Esophagus muscularis mucosa (tissue), 4 donors: Measurements from ENCODE around the gene PTPRN2. TPM values are rescaled to one million over a fixed set of nuclear protein-coding genes. Genes with fewer than 3 reads are reported as not detected.

Experiments
- DNase-seq: peaks from one replicate; pipeline ENCODE4 v3.0.0-alpha.2; 2017; ENCODE audit errors: extremely low spot score
- H3K27ac ChIP-seq, 4 donors: fragments of 200-600 bp; sonication (generic); replicated peaks in 1 of 4; 1 replicate in 3 of 4; 2 replicates in 1 of 4; pipeline ENCODE4 v1.5.1; 2016 to 2019; ENCODE audit warnings: mild to moderate bottlenecking in 1 of 4
- H3K27me3 ChIP-seq, 4 donors: fragments of 200-600 bp; sonication (generic); one replicate each; pipeline versions ENCODE4 v1.5.1 to v1.6.0; 2016 to 2019
- H3K36me3 ChIP-seq, 4 donors: fragments of 200-600 bp; sonication (generic); one replicate each; pipeline ENCODE4 v1.5.1; 2016 to 2019
- H3K4me1 ChIP-seq, 4 donors: fragments of 200-600 bp; sonication (generic); one replicate each; pipeline ENCODE4 v1.5.1; 2016 to 2019
- H3K4me3 ChIP-seq, 4 donors: fragments of 200-600 bp; sonication (generic); 1 replicate in 2 of 4; 2 replicates in 2 of 4; pipeline ENCODE4 v1.5.1; 2016 to 2019; ENCODE audit warnings: mild to moderate bottlenecking in 4 of 4, moderate library complexity in 1 of 4
- H3K9me3 ChIP-seq, 4 donors: fragments of 200-600 bp; sonication (generic); 1 replicate in 3 of 4; 2 replicates in 1 of 4; pipeline ENCODE4 v1.5.1; 2016 to 2019
- CTCF ChIP-seq, 3 experiments: fragments of 200-600 bp in 2 of 3; fragments of 450-650 bp in 1 of 3; sonication (generic) in 2 of 3; IDR thresholded peaks; one replicate each; pipeline ENCODE4 v1.5.1; 2017 to 2019; ENCODE audit warnings: antibody characterized with exemption in 3 of 3, mild to moderate bottlenecking in 2 of 3, moderate library complexity in 1 of 3
- EP300 ChIP-seq: sonication (generic); formaldehyde crosslinking; IDR thresholded peaks from one replicate; pipeline ENCODE4 v1.6.1; 2017; ENCODE audit warnings: antibody characterized with exemption
- POLR2A ChIP-seq: fragments of 450-650 bp; IDR thresholded peaks from one replicate; pipeline ENCODE4 v1.6.1; 2017; ENCODE audit warnings: antibody characterized with exemption, moderate library complexity, mild to moderate bottlenecking, low read depth
- POLR2AphosphoS5 ChIP-seq, 2 donors: sonication (generic); formaldehyde crosslinking; IDR thresholded peaks; one replicate each; pipeline ENCODE4 v1.6.1; 2017; ENCODE audit warnings: antibody characterized with exemption in 2 of 2
- WGBS: methylation state at CpG from one replicate; pipeline ENCODE4 v1.1.5; 2018; 5-methylcytosine and 5-hydroxymethylcytosine counted together
- intact Hi-C: fragments of 100-400 bp; cut with DNase I; formaldehyde crosslinking; loops from one replicate; pipeline ENCODE4 v1.15.1; 2023
- total RNA-seq, 4 donors: library from RNA; depleted of rRNA; stranded (reverse); fragments of >200 nt; gene quantifications; one replicate each; pipeline versions ENCODE4 v1.1.0 to v1.2.1, GENCODE V29; 2016

PTPRN2 gene
- total RNA-seq, 4 donors from 2014 or later = 2.1 to 3.1 (median 3.1) TPM

- Histone ChIP-seq H3K4me1 (no peaks in the 10 kb centered on the region), H3K27me3 (peaks cover 0 to under 1% (median 0%) of the 10 kb centered on the region in 4 donors), H3K4me3 (no peak overlapping the region), H3K27ac (no peak overlapping the region), H3K36me3 (no peaks in the 10 kb centered on the region), H3K9me3 (no peaks in the 10 kb centered on the region)
- WGBS = 89% methylated on average over 18 of the region's 32 CpGs
- intact Hi-C loops = no loop called here
- no peak for DNase-seq
- TF ChIP-seq CTCF (IDR thresholded peaks at IDR 0.05) = no peak
Measured at GRCh38 chr7:157652954-157653826, 934.4 kb downstream of the PTPRN2 start.

- H3K4me3 ChIP-seq = no peak overlapping the region
- no peak for TF ChIP-seq POLR2AphosphoS5 (IDR thresholded peaks at IDR 0.05)
- TF ChIP-seq POLR2A = no peak
- TF ChIP-seq EP300 = no peak
- TF ChIP-seq CTCF (IDR thresholded peaks at IDR 0.05) = no peak
- intact Hi-C loops = no loop called here
Measured at GRCh38 chr7:157652161-157652953, 935.3 kb downstream of the PTPRN2 start.

GRCh38 chr7:157651366-157652160, 936.1 kb downstream of the PTPRN2 start:
- no peak for DNase-seq
- no peaks in the 10 kb centered on the region for H3K36me3 ChIP-seq
- H3K4me3 ChIP-seq = no peak overlapping the region
- H3K9me3 ChIP-seq = no peaks in the 10 kb centered on the region
- H3K27ac ChIP-seq = no peak overlapping the region
- 85% methylated on average over 28 of the region's 28 CpGs for WGBS
- no peaks in the 10 kb centered on the region for H3K27me3 ChIP-seq
- TF ChIP-seq EP300 = no peak
- no peak for TF ChIP-seq POLR2A
- TF ChIP-seq POLR2AphosphoS5 (IDR thresholded peaks at IDR 0.05) = no peak
- no peak for TF ChIP-seq CTCF (IDR thresholded peaks at IDR 0.05)
- no peaks in the 10 kb centered on the region for H3K4me1 ChIP-seq
- intact Hi-C loops = no loop called here

More at GRCh38 chr7:157652161-157652953, 935.3 kb downstream of the PTPRN2 start:
- no peaks in the 10 kb centered on the region for H3K4me1 ChIP-seq
- H3K27me3 ChIP-seq = no peaks in the 10 kb centered on the region
- 93% methylated on average over 13 of the region's 18 CpGs for WGBS
- H3K27ac ChIP-seq = no peak overlapping the region
- no peaks in the 10 kb centered on the region for H3K36me3 ChIP-seq
- H3K9me3 ChIP-seq = no peaks in the 10 kb centered on the region
- no peak for DNase-seq

GRCh38 chr7:157650801-157651200, 936.8 kb downstream of the PTPRN2 start:
- H3K27ac ChIP-seq = no peak overlapping the region
- H3K9me3 ChIP-seq = no peaks in the 10 kb centered on the region
- no peaks in the 10 kb centered on the region for H3K27me3 ChIP-seq
- H3K4me1 ChIP-seq = no peaks in the 10 kb centered on the region
- TF ChIP-seq EP300 (no peak), CTCF (IDR thresholded peaks at IDR 0.05) (no peak), POLR2AphosphoS5 (IDR thresholded peaks at IDR 0.05) (no peak), POLR2A (no peak)
- H3K36me3 ChIP-seq = no peaks in the 10 kb centered on the region
- DNase-seq = no peak
- no peak overlapping the region for H3K4me3 ChIP-seq
- WGBS = 95% methylated on average over 18 of the region's 19 CpGs
- intact Hi-C loops = no loop called here
